ENCODE measurements around the gene ZC3H4. TPM values are rescaled to one million over a fixed set of nuclear protein-coding genes. Genes with fewer than 3 reads are reported as not detected.

Gene ZC3H4
- total RNA-seq, 1 experiment from 2014 or later = 42.7 TPM

DNA sequence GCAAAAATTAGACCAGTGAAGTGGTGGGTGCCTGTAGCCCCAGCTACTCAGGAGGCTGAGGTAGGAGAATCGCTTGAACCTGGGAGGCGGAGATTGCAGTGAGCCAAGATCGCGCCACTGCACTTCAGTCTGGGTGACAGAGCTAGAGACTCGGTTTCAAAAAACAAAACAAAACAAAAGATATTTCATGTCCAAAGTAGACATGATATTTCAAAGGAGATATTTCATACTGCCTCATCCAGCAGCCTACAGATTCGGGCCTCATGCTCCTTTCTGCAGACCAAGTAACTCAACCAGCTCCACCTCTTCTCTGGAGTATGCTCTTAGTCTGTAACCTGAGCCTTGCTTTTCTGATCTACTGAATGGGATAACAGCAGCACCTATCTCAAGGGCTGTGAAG is 15.0 kb downstream of the ZC3H4 start:
- ChIA-PET POLR2A (interaction anchor here (0.6 kb wide), 1 partner anchor 21 kb away, joined by 5 read pairs; no protein-coding TSS in a partner anchor), CTCF (no interaction called here)
- Histone ChIP-seq H3K36me3 (ENCODE audit: control insufficient read depth, insufficient read depth, low read length) (no peaks in the 10 kb centered on the region), H3K4me1 (ENCODE audit: control insufficient read depth, insufficient read depth, low read length) (peaks cover 3% of the 10 kb centered on the region; the same call in 1 of the 2 replicates), H3K27ac (ENCODE audit: low read length) (no peak overlapping the region), H3K9me3 (ENCODE audit: control insufficient read depth, insufficient read depth, low read depth, low read length) (no peaks in the 10 kb centered on the region), H3K27me3 (ENCODE audit: control insufficient read depth, insufficient read depth, low read length) (no peaks in the 10 kb centered on the region), H3K4me3 (ENCODE audit: low read depth in 2 of 2, low read length in 2 of 2) (no peak overlapping the region)
- DNase-seq (ENCODE audit: low read depth, low spot score) (no peak), ATAC-seq (no peak)
- BruUV-seq (replicated peaks) = no TSS peak
- in situ Hi-C loops (cut with HindIII; ENCODE audit: low pct_unique_long_range_greater_than_20kb, low sequenced_read_pairs) (no loop called here), intact Hi-C loops (cut with micrococcal nuclease; ENCODE audit: unreplicated experiment) (no loop called here)
- TF ChIP-seq, protein P1, sequence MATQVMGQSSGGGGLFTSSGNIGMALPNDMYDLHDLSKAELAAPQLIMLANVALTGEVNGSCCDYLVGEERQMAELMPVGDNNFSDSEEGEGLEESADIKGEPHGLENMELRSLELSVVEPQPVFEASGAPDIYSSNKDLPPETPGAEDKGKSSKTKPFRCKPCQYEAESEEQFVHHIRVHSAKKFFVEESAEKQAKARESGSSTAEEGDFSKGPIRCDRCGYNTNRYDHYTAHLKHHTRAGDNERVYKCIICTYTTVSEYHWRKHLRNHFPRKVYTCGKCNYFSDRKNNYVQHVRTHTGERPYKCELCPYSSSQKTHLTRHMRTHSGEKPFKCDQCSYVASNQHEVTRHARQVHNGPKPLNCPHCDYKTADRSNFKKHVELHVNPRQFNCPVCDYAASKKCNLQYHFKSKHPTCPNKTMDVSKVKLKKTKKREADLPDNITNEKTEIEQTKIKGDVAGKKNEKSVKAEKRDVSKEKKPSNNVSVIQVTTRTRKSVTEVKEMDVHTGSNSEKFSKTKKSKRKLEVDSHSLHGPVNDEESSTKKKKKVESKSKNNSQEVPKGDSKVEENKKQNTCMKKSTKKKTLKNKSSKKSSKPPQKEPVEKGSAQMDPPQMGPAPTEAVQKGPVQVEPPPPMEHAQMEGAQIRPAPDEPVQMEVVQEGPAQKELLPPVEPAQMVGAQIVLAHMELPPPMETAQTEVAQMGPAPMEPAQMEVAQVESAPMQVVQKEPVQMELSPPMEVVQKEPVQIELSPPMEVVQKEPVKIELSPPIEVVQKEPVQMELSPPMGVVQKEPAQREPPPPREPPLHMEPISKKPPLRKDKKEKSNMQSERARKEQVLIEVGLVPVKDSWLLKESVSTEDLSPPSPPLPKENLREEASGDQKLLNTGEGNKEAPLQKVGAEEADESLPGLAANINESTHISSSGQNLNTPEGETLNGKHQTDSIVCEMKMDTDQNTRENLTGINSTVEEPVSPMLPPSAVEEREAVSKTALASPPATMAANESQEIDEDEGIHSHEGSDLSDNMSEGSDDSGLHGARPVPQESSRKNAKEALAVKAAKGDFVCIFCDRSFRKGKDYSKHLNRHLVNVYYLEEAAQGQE (IDR thresholded peaks at IDR 0.05; ENCODE audit: insufficient read depth in 1 of 2, low read depth in 2 of 2, low read length in 1 of 2) = no peak
- TF ChIP-seq SIN3A (IDR thresholded peaks at IDR 0.05; ENCODE audit: borderline replicate concordance, insufficient read depth, low read depth, low read length) = no peak
- TF ChIP-seq, protein P2, sequence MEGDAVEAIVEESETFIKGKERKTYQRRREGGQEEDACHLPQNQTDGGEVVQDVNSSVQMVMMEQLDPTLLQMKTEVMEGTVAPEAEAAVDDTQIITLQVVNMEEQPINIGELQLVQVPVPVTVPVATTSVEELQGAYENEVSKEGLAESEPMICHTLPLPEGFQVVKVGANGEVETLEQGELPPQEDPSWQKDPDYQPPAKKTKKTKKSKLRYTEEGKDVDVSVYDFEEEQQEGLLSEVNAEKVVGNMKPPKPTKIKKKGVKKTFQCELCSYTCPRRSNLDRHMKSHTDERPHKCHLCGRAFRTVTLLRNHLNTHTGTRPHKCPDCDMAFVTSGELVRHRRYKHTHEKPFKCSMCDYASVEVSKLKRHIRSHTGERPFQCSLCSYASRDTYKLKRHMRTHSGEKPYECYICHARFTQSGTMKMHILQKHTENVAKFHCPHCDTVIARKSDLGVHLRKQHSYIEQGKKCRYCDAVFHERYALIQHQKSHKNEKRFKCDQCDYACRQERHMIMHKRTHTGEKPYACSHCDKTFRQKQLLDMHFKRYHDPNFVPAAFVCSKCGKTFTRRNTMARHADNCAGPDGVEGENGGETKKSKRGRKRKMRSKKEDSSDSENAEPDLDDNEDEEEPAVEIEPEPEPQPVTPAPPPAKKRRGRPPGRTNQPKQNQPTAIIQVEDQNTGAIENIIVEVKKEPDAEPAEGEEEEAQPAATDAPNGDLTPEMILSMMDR (IDR thresholded peaks at IDR 0.05) = no peak
- TF ChIP-seq POLR2AphosphoS5 (IDR thresholded peaks at IDR 0.05; ENCODE audit: low read depth, low read length) = no peak
- no peak for TF ChIP-seq TCF7L2 (IDR thresholded peaks at IDR 0.05; ENCODE audit: low read depth, low read length)

DNA sequence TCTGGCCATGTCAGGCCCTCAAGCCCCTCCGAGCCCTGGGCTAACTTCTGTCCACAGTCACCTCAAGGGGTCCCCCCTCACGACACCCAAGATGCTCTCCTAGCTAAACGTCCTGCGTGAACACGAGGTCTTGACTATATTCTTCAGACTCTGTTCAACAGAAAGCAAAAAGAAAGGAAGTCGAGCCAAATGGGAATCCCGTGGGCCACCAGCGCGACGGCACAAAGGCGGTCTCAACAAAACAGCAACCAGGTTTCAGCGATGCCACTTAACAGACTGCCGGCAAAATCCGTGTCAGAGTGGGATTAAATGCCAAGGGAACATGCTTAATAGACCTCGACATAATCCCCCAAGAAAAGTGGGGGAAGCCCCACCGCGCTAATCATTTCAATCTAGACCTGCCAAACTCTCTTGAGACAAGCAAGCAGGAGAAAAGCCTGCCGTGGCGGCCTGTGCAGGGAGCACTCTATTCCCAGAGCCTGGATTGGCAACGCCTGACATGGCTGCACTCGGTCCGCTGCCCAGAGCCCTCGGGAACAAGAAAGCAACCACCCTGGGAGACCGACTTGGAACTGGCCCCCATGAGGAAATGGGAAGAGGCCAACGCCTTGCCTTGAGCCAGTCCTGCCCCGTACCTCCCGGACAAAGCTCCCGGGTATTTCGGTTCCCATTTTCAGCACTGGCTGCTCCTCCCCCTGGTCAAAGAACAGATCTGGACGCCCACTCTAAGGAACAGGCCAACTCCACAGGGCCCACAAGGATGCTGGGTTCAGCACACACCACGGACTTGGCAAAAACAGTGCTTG is 16.0 kb downstream of the ZC3H4 start:
- Histone ChIP-seq H3K36me3 (ENCODE audit: control insufficient read depth, insufficient read depth, low read length) (no peaks in the 10 kb centered on the region; the same call in 1 of the 2 replicates), H3K27me3 (ENCODE audit: control insufficient read depth, insufficient read depth, low read length) (no peaks in the 10 kb centered on the region), H3K9me3 (ENCODE audit: control insufficient read depth, insufficient read depth, low read depth, low read length) (no peaks in the 10 kb centered on the region), H3K4me3 (ENCODE audit: low read depth in 2 of 2, low read length in 2 of 2) (no peak overlapping the region), H3K4me1 (ENCODE audit: control insufficient read depth, insufficient read depth, low read length) (peaks cover 3% of the 10 kb centered on the region; the same call in 1 of the 2 replicates), H3K27ac (ENCODE audit: low read length) (0 out of 2 replicates have a peak overlapping the region, but pooled peaks have one; percentile 15)
- no peak for TF ChIP-seq TCF7L2 (IDR thresholded peaks at IDR 0.05; ENCODE audit: low read depth, low read length)
- no peak for TF ChIP-seq POLR2AphosphoS5 (IDR thresholded peaks at IDR 0.05; ENCODE audit: low read depth, low read length)
- TF ChIP-seq, protein P1 (IDR thresholded peaks at IDR 0.05; ENCODE audit: insufficient read depth in 1 of 2, low read depth in 2 of 2, low read length in 1 of 2) = no peak
- TF ChIP-seq, protein P2 (IDR thresholded peaks at IDR 0.05) = no peak
- TF ChIP-seq SIN3A (IDR thresholded peaks at IDR 0.05; ENCODE audit: borderline replicate concordance, insufficient read depth, low read depth, low read length) = no peak
- ChIA-PET CTCF (no interaction called here), POLR2A (no interaction called here)
- ATAC-seq = no peak
- no peak for DNase-seq (ENCODE audit: low read depth, low spot score)
- intact Hi-C loops (cut with micrococcal nuclease; ENCODE audit: unreplicated experiment) = no loop called here
- in situ Hi-C loops (cut with HindIII; ENCODE audit: low pct_unique_long_range_greater_than_20kb, low sequenced_read_pairs) = no loop called here
- no TSS peak for BruUV-seq (replicated peaks)
